Spleen (tissue), 11 donors: ENCODE results near the gene IPO9. TPM values are rescaled to one million over a fixed set of nuclear protein-coding genes. Genes with fewer than 3 reads are reported as not detected.
"Not testable (repeated sequence)": the region's sequence is repeated elsewhere in the genome, so short reads cannot be mapped to it uniquely, and the experiment has no call there.

Experiments used
- DNase-seq: peaks from one replicate; pipeline ENCODE4 v3.0.0-alpha.2; 2020
- H3K27ac ChIP-seq, 8 donors: fragments of 200-600 bp; sonication (generic) in 7 of 8; 1 replicate in 4 of 8; 2 replicates in 4 of 8; pipeline versions ENCODE4 v1.5.0 to v1.8.0; 2016 to 2021; ENCODE audit warnings: inconsistent platforms in 4 of 8, mild to moderate bottlenecking in 4 of 8, moderate library complexity in 1 of 8
- H3K27me3 ChIP-seq, 7 donors: fragments of 200-600 bp; sonication (generic) in 6 of 7; replicated peaks in 1 of 7; 1 replicate in 4 of 7; 2 replicates in 3 of 7; pipeline versions ENCODE4 v1.5.0 to v1.8.0; 2016 to 2021; ENCODE audit warnings: inconsistent platforms in 3 of 7, mild to moderate bottlenecking in 1 of 7
- H3K36me3 ChIP-seq, 6 donors: fragments of 200-600 bp; sonication (generic) in 5 of 6; 1 replicate in 4 of 6; 2 replicates in 2 of 6; pipeline versions ENCODE4 v1.5.0 to v1.8.0; 2016 to 2021; ENCODE audit warnings: inconsistent platforms in 2 of 6
- H3K4me1 ChIP-seq, 6 donors: fragments of 200-600 bp; sonication (generic) in 5 of 6; 1 replicate in 3 of 6; 2 replicates in 3 of 6; pipeline versions ENCODE4 v1.5.0 to v1.8.0; 2016 to 2021; ENCODE audit warnings: inconsistent platforms in 3 of 6
- H3K4me3 ChIP-seq, 8 donors: fragments of 200-600 bp; sonication (generic) in 7 of 8; 1 replicate in 4 of 8; 2 replicates in 4 of 8; pipeline versions ENCODE4 v1.5.0 to v1.8.0; 2016 to 2021; ENCODE audit warnings: inconsistent platforms in 4 of 8, mild to moderate bottlenecking in 4 of 8, moderate library complexity in 2 of 8
- H3K9me3 ChIP-seq, 8 donors: fragments of 200-600 bp; sonication (generic) in 7 of 8; 1 replicate in 4 of 8; 2 replicates in 4 of 8; pipeline versions ENCODE4 v1.5.0 to v1.8.0; 2016 to 2021; ENCODE audit warnings: inconsistent platforms in 4 of 8
- POLR2A ChIP-seq, 3 donors: fragments of 450-650 bp; IDR thresholded peaks; one replicate each; pipeline ENCODE4 v1.5.1; 2017; ENCODE audit warnings: antibody characterized with exemption in 3 of 3, mild to moderate bottlenecking in 1 of 3
- POLR2AphosphoS5 ChIP-seq, 3 donors: sonication (generic); formaldehyde crosslinking; IDR thresholded peaks; one replicate each; pipeline ENCODE4 v1.5.1; 2017; ENCODE audit warnings: antibody characterized with exemption in 3 of 3
- WGBS, 5 donors: extraction: QIAGEN DNeasy Blood & Tissue Kit in 3 of 5; methylation state at CpG; one replicate each; pipeline versions ENCODE4 v1.1.5 to v1.1.7; 2013 to 2018; 5-methylcytosine and 5-hydroxymethylcytosine counted together
- intact Hi-C: fragments of 100-400 bp; cut with DNase I; formaldehyde crosslinking; loops from one replicate; pipeline ENCODE4 v1.15.0; 2023; ENCODE audit warnings: low total_unique reads
- polyA plus RNA-seq, 3 donors: library from polyadenylated mRNA; stranded (reverse); fragments of 200-250 nt; gene quantifications; one replicate each; pipeline ENCODE4 v1.2.1, GENCODE V29; 2013
- total RNA-seq, 7 donors: library from RNA; depleted of rRNA in 3 of 7; stranded (reverse); fragments of >200 nt in 3 of 7; fragmentation: NEBNext Ultra II Directional in 4 of 7; extraction: Animal tissue kit (Norgen Biotek cat#: 25700) in 4 of 7; gene quantifications; one replicate each; pipeline versions ENCODE4 v1.1.0 to v1.2.1, GENCODE V29; 2016 to 2021
- TF ChIP-seq, protein P1 (sequence below), 11 experiments: fragments of 200-600 bp in 7 of 11; fragments of 450-650 bp in 4 of 11; sonication (generic) in 4 of 11; IDR thresholded peaks in 8 of 11; conservative IDR thresholded peaks in 3 of 11; 1 replicate in 7 of 11; 2 replicates in 4 of 11; pipeline versions ENCODE4 v1.4.0 to v1.8.0; 2016 to 2021; ENCODE audit warnings: antibody characterized with exemption in 11 of 11, inconsistent platforms in 4 of 11, mild to moderate bottlenecking in 1 of 11
- donor health status: healthy with polysubstance abuse.
- donor health status: DM: no; HTN: no; CAD: no; lungs with moderate emphysema.
- donor health status: DM: no; HTN: no; CAD: no.
- donor health status: Bipolar disorder and iron deficiency.
- donor health status: healthy.
- donor health status: DM: no; HTN: no; CAD: no.
- donor health status: DM: yes; HTN: yes; CAD: no.

The IPO9 gene
- total and polyA plus RNA-seq, 10 donors: 13.8 to 35.7 (median 27.1) TPM

DNA sequence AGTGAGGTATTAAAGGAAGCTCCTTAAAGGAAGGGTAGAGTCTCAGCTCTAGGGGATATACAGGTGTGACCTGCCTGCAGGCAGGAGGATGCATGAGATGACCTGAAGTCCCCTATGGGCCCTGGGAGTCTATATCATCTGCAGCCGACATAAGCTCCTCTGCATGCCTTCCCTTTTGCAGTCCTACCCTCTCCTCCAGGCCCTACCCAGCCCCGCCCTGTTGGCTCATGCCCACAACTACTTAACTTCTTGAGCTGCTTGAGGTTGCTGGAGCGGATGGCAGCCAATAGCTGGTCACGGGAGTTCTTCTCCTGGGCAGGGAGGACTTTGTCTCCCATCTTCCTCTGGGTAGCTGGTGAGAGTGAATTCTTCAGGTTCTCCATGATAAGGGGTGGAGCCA lies 70.0 kb downstream of the IPO9 start:
- Histone ChIP-seq H3K36me3 (peaks cover 0 to 10% (median 0%) of the 10 kb centered on the region in 6 donors), H3K4me1 (peaks cover 0 to 10% (median 4%) of the 10 kb centered on the region in 6 donors), H3K27me3 (no peaks in the 10 kb centered on the region), H3K4me3 (no peak overlapping the region), H3K27ac (no peak overlapping the region), H3K9me3 (no peaks in the 10 kb centered on the region)
- no peak for DNase-seq
- TF ChIP-seq POLR2AphosphoS5 (IDR thresholded peaks at IDR 0.05): no peak
- intact Hi-C loops: no loop called here
- 65 to 89% (median 71%) methylated on average over 4 of the region's 4 CpGs for WGBS, 5 donors

DNA sequence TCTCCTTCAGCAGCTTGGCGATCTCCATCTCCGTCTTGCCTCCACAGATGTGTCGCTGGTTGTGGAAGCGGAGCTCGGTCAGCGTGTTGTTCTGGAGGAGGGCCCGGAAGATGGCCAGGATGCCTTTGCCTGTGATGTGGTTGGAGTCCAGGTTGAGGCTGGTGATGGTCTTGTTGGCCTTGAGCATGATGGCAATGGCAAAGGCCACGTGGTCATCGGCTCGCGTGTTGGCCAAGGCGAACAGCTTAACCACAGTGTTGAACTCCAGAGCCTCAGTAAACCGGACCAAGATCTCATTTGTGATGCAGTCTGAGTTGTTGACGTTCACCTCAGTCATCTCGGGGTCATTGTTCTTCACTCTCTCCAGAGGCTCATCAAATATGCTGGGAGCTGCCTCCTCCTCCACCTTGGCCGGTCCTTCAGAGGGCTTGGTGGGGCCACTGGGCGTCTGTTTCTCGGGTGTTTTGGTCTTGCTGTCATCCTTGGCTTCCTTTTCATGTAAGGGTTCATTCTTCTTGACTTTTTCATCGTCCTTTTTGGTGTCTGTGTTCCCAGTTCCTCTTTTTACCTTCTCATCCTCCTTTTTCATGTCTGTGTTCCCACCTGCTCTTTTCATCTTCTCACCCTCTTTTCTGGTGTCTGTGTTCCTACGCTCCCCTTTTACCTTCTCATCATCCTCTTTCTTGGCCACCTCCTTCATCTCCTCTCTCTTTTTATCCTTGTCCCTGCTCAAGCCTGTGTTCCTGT lies 70.9 kb downstream of the IPO9 start:
- H3K4me3 ChIP-seq: no peak overlapping the region
- TF ChIP-seq POLR2AphosphoS5 (IDR thresholded peaks at IDR 0.05) (no peak), POLR2A (IDR thresholded peaks at IDR 0.05) (no peak)
- TF ChIP-seq, protein P1, sequence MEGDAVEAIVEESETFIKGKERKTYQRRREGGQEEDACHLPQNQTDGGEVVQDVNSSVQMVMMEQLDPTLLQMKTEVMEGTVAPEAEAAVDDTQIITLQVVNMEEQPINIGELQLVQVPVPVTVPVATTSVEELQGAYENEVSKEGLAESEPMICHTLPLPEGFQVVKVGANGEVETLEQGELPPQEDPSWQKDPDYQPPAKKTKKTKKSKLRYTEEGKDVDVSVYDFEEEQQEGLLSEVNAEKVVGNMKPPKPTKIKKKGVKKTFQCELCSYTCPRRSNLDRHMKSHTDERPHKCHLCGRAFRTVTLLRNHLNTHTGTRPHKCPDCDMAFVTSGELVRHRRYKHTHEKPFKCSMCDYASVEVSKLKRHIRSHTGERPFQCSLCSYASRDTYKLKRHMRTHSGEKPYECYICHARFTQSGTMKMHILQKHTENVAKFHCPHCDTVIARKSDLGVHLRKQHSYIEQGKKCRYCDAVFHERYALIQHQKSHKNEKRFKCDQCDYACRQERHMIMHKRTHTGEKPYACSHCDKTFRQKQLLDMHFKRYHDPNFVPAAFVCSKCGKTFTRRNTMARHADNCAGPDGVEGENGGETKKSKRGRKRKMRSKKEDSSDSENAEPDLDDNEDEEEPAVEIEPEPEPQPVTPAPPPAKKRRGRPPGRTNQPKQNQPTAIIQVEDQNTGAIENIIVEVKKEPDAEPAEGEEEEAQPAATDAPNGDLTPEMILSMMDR (IDR thresholded peaks at IDR 0.05 in 8 of 11, conservative IDR thresholded peaks at IDR 0.05 in 3 of 11): no peak
- intact Hi-C loops: no loop called here
- 84 to 89% (median 87%) methylated on average over 20 of the region's 20 CpGs for WGBS, 5 donors
- H3K9me3 ChIP-seq: no peaks in the 10 kb centered on the region
- no peaks in the 10 kb centered on the region for H3K27me3 ChIP-seq
- H3K36me3 ChIP-seq: peaks cover 0 to 10% (median 0%) of the 10 kb centered on the region in 6 donors
- H3K4me1 ChIP-seq: peaks cover 0 to 10% (median 4%) of the 10 kb centered on the region in 6 donors
- peak; percentile 47 for DNase-seq
- H3K27ac ChIP-seq: no peak overlapping the region

DNA sequence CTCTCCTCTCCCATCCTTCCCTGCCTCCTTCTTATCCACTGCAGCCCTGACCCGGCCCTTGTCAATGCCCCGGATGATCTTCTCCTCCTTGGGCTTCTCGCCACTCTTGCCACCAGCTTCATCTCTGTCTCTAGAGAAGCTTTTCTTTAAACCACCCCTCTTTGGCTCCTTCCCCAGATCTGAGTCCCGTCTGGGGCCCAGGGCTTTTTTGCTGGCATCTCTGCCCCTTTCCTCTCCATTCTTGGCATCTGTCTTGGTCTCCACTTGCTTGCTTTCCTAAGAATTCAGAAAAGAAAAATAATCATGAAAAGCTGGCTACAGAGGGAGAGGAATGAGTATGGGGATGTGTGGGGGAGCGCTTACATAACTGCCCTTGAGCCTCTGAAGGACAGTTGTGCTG lies 71.5 kb downstream of the IPO9 start:
- no peaks in the 10 kb centered on the region for H3K27me3 ChIP-seq
- no peak overlapping the region for H3K4me3 ChIP-seq
- intact Hi-C loops: no loop called here
- H3K4me1 ChIP-seq: peaks cover 0 to 16% (median 4%) of the 10 kb centered on the region in 6 donors
- TF ChIP-seq, protein P1 (IDR thresholded peaks at IDR 0.05 in 8 of 11, conservative IDR thresholded peaks at IDR 0.05 in 3 of 11): no peak
- TF ChIP-seq POLR2AphosphoS5 (IDR thresholded peaks at IDR 0.05) (no peak), POLR2A (IDR thresholded peaks at IDR 0.05) (no peak)
- H3K27ac ChIP-seq: no peak overlapping the region
- H3K9me3 ChIP-seq: no peaks in the 10 kb centered on the region
- peak; percentile 27 for DNase-seq
- peaks cover 0 to 10% (median 0%) of the 10 kb centered on the region in 6 donors for H3K36me3 ChIP-seq
- WGBS, 5 donors: 72 to 84% (median 76%) methylated on average over 5 of the region's 5 CpGs

GRCh38 chr1:201901036-201901435 lies 72.1 kb downstream of the IPO9 start:
- H3K4me1 ChIP-seq: peaks cover 0 to 13% (median 4%) of the 10 kb centered on the region in 6 donors
- 84 to 95% (median 86%) methylated on average over 6 of the region's 6 CpGs for WGBS, 5 donors

GRCh38 chr1:201902198-201902597 lies 73.2 kb downstream of the IPO9 start:
- H3K9me3 ChIP-seq: no peaks in the 10 kb centered on the region
- peaks cover 0 to 10% (median 0%) of the 10 kb centered on the region in 6 donors for H3K36me3 ChIP-seq
- intact Hi-C loops: no loop called here
- no peak for DNase-seq
- whole genome bisulfite sequencing, 5 donors: 88 to 95% (median 89%) methylated on average over 3 of the region's 3 CpGs
- TF ChIP-seq, protein P1 (IDR thresholded peaks at IDR 0.05 in 8 of 11, conservative IDR thresholded peaks at IDR 0.05 in 3 of 11): no peak
- TF ChIP-seq POLR2AphosphoS5 (IDR thresholded peaks at IDR 0.05) (no peak), POLR2A (IDR thresholded peaks at IDR 0.05) (no peak)
- no peaks in the 10 kb centered on the region for H3K27me3 ChIP-seq
- H3K27ac ChIP-seq: peak overlapping the region in 3 of 8 donors; percentile 59 to 72 (median 69)
- H3K4me3 ChIP-seq: no peak overlapping the region
- peaks cover 0 to 10% (median 2%) of the 10 kb centered on the region in 6 donors for H3K4me1 ChIP-seq

More at GRCh38 chr1:201901036-201901435, 72.1 kb downstream of the IPO9 start:
- H3K27ac ChIP-seq, H3K9me3 ChIP-seq, H3K27me3 ChIP-seq, DNase-seq, H3K4me3 ChIP-seq, intact Hi-C loops: not testable (repeated sequence)
- H3K36me3 ChIP-seq: peaks cover 0 to 10% (median 0%) of the 10 kb centered on the region in 6 donors
